OCI-LY7 (cell line): Measurements from ENCODE around the gene GALNT15. TPM values are rescaled to one million over a fixed set of nuclear protein-coding genes. Genes with fewer than 3 reads are reported as not detected.

ENCODE experiments used
- BruUV-seq: library from RNA; stranded (reverse); fragments of 400-500 nt; replicated peaks from 2 replicates; lab custom pipeline; 2021; lab: Mats Ljungman, UMichigan
- CTCF ChIA-PET: fragments of 300-600 bp; sonication (Branson Sonifier 250); formaldehyde crosslinking; loops from one replicate; lab custom pipeline; 2022; ENCODE audit warnings: antibody characterized with exemption; ENCODE audit not compliant: unreplicated experiment; lab: Charles Lee
- POLR2A ChIA-PET: fragments of 300-600 bp; sonication (Branson Sonifier 250); formaldehyde crosslinking; loops from one replicate; lab custom pipeline; 2022; ENCODE audit warnings: antibody characterized with exemption; lab: Charles Lee
- DNase-seq: peaks from one replicate; pipeline ENCODE4 v3.0.0-alpha.2; 2015; ENCODE audit warnings: low spot score
- H2AFZ ChIP-seq: fragments of 200-600 bp; sonication (generic), shearing (Covaris generic); 2 replicates; pipeline ENCODE4 v1.6.1; 2014; ENCODE audit warnings: mild to moderate bottlenecking, antibody characterized with exemption, low read length, moderate library complexity
- H3K27ac ChIP-seq: fragments of 200-600 bp; sonication (generic); 2 replicates; pipeline ENCODE4 v1.5.1; 2014; ENCODE audit warnings: mixed run types, low read depth, mild to moderate bottlenecking, moderate library complexity, low read length, inconsistent platforms; ENCODE audit not compliant: poor library complexity, severe bottlenecking
- H3K36me3 ChIP-seq: fragments of 200-600 bp; sonication (generic); 2 replicates; pipeline ENCODE4 v1.6.1; 2014; ENCODE audit warnings: mild to moderate bottlenecking, antibody characterized with exemption, low read length, moderate library complexity, mixed read lengths; ENCODE audit not compliant: insufficient read depth
- H3K4me1 ChIP-seq: fragments of 200-600 bp; sonication (generic); 2 replicates; pipeline ENCODE4 v1.5.1; 2014; ENCODE audit warnings: mild to moderate bottlenecking, low read length; ENCODE audit not compliant: insufficient read depth, poor library complexity, severe bottlenecking
- H3K4me2 ChIP-seq: fragments of 200-600 bp; sonication (generic); 2 replicates; pipeline ENCODE4 v1.6.1; 2014; ENCODE audit warnings: mild to moderate bottlenecking, low read length
- H3K4me3 ChIP-seq: fragments of 200-600 bp; sonication (generic); 2 replicates; pipeline ENCODE4 v1.5.1; 2014; ENCODE audit warnings: mild to moderate bottlenecking, low read depth, low read length; ENCODE audit not compliant: poor library complexity, severe bottlenecking
- H3K79me2 ChIP-seq: fragments of 200-600 bp; sonication (generic); 2 replicates; pipeline ENCODE4 v1.6.1; 2016; ENCODE audit warnings: low read depth, mild to moderate bottlenecking, low read length, moderate library complexity, mixed read lengths; ENCODE audit not compliant: insufficient read depth
- H3K9me2 ChIP-seq: fragments of 200-600 bp; sonication (generic); 2 replicates; pipeline ENCODE4 v1.6.1; 2016; ENCODE audit warnings: mild to moderate bottlenecking, low read length, mixed read lengths; ENCODE audit not compliant: insufficient read depth
- H3K9me3 ChIP-seq: fragments of 200-600 bp; sonication (generic); 2 replicates; pipeline ENCODE4 v1.6.1; 2014; ENCODE audit warnings: mild to moderate bottlenecking, mixed run types, low read length, mixed read lengths
- H4K20me1 ChIP-seq: fragments of 200-600 bp; sonication (generic); 2 replicates; pipeline ENCODE4 v1.6.1; 2014; ENCODE audit warnings: mild to moderate bottlenecking, antibody characterized with exemption, low read length, moderate library complexity, mixed read lengths; ENCODE audit not compliant: insufficient read depth
- EZH2phosphoT487 ChIP-seq: fragments of 200-600 bp; sonication (generic); IDR thresholded peaks from 2 replicates; pipeline ENCODE4 v1.6.1; 2018; ENCODE audit warnings: low read depth, borderline replicate concordance, mild to moderate bottlenecking, mixed run types, antibody characterized with exemption, low read length, moderate library complexity, mixed read lengths
- intact Hi-C: fragments of 100-400 bp; cut with micrococcal nuclease; formaldehyde crosslinking; loops from one replicate; pipeline ENCODE4 v1.10.0; 2022; ENCODE audit not compliant: unreplicated experiment
- total RNA-seq, 2 experiments: library from RNA; depleted of rRNA in 1 of 2; stranded (reverse); fragments of >200 nt in 1 of 2; shearing (Covaris generic) in 1 of 2; gene quantifications; 2 replicates each; pipeline ENCODE4 v1.2.3, GENCODE V29; 2014 to 2022
- TF ChIP-seq, protein P1 (sequence below): fragments of 200-600 bp; sonication (generic); conservative IDR thresholded peaks from 2 replicates; pipeline ENCODE4 v1.5.1; 2014; ENCODE audit warnings: mild to moderate bottlenecking, antibody characterized with exemption, low read length, moderate library complexity, mixed read lengths

Gene GALNT15
- total RNA-seq, 2 experiments from 2014 or later: 0.03 TPM; not detected in 1

DNA sequence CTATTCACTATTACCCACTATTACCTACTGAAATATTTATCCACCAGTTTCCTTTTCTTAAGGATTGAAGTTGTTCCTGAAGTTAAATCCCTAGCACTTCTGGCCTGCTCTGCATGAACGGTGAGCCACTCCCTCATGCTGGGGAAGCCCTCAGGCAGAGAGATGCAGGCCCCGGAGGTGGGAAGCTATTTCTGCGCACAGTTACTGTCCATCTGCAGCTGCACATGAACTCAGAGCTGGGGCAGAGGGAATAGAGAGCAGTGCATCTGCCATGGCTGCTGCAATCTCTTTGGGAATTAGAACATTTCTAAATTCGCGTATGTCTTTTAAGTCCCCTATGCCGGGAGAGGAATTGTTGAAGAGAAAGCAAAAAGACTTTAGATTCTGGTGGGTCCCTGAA lies 6.3 kb upstream of the GALNT15 start:
- BruUV-seq: no TSS peak
- POLR2A ChIA-PET: no interaction called here
- TF ChIP-seq EZH2phosphoT487: no peak
- TF ChIP-seq, protein P1, sequence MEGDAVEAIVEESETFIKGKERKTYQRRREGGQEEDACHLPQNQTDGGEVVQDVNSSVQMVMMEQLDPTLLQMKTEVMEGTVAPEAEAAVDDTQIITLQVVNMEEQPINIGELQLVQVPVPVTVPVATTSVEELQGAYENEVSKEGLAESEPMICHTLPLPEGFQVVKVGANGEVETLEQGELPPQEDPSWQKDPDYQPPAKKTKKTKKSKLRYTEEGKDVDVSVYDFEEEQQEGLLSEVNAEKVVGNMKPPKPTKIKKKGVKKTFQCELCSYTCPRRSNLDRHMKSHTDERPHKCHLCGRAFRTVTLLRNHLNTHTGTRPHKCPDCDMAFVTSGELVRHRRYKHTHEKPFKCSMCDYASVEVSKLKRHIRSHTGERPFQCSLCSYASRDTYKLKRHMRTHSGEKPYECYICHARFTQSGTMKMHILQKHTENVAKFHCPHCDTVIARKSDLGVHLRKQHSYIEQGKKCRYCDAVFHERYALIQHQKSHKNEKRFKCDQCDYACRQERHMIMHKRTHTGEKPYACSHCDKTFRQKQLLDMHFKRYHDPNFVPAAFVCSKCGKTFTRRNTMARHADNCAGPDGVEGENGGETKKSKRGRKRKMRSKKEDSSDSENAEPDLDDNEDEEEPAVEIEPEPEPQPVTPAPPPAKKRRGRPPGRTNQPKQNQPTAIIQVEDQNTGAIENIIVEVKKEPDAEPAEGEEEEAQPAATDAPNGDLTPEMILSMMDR: no peak
- Histone ChIP-seq H3K4me1 (no peaks in the 10 kb centered on the region), H3K79me2 (no peaks in the 10 kb centered on the region), H2AFZ (no peak overlapping the region), H4K20me1 (no peaks in the 10 kb centered on the region), H3K4me2 (no peak overlapping the region), H3K9me3 (no peaks in the 10 kb centered on the region), H3K27ac (no peak overlapping the region), H3K36me3 (no peaks in the 10 kb centered on the region), H3K4me3 (no peak overlapping the region), H3K9me2 (no peaks in the 10 kb centered on the region)
- intact Hi-C loops: no loop called here
- DNase-seq: no peak
- CTCF ChIA-PET: no interaction called here

DNA sequence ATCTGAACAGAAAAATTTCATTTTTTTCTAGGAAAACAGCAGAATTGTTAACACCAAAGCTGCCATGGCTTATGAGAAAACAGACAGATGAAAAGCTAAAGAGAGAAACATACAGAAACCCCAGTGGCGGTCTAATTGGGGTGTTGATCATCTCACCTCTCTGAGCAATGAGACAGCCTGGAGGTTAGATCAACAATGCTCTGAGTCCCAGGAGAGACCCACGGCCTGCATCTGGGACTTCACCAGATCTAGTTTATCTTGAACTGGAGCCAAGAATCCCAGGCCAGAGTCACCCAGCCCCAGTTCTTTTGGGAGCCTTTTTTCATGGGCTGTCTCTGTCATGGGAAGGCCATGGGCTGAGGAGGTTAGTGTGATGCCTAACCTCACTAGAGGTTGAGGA lies 3.5 kb upstream of the GALNT15 start:
- H3K36me3 ChIP-seq: no peaks in the 10 kb centered on the region

DNA sequence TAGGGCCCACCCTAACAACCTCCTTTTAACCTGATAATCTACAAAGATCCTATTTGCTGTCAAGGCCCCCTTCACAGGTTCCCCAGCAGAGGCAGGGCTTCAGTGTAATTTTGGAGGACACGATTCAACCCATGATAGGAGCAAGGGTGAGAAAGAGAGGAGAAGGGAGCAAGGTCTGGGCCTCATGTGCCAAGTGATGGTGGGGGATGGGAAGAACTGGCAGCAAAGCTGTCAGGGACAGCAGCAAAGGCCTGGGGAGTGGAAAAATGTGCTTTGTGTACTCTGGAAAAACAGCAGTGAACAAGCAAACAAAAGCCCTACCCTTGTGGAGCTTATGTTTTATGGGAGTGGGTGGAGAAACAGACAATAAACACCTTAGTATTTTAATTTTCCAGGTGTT lies 2.7 kb upstream of the GALNT15 start:
- no peaks in the 10 kb centered on the region for H3K9me2 ChIP-seq
- no TSS peak for BruUV-seq
- H3K4me2 ChIP-seq: no peak overlapping the region
- CTCF ChIA-PET: no interaction called here
- H3K9me3 ChIP-seq: no peaks in the 10 kb centered on the region
- no peaks in the 10 kb centered on the region for H3K36me3 ChIP-seq
- TF ChIP-seq EZH2phosphoT487: no peak
- TF ChIP-seq, protein P1: no peak
- no peak overlapping the region for H3K27ac ChIP-seq
- no peak overlapping the region for H3K4me3 ChIP-seq
- no peaks in the 10 kb centered on the region for H3K79me2 ChIP-seq
- DNase-seq: no peak
- intact Hi-C loops: no loop called here
- no peaks in the 10 kb centered on the region for H4K20me1 ChIP-seq
- POLR2A ChIA-PET: interaction anchor here (0.6 kb wide), 1 partner anchor 448 kb away, joined by 3 read pairs; no protein-coding TSS in a partner anchor
- no peaks in the 10 kb centered on the region for H3K4me1 ChIP-seq
- no peak overlapping the region for H2AFZ ChIP-seq

More for the DNA sequence above, 3.5 kb upstream of the GALNT15 start:
- no peak for DNase-seq
- no peak overlapping the region for H3K4me3 ChIP-seq
- H3K9me2 ChIP-seq: no peaks in the 10 kb centered on the region
- H2AFZ ChIP-seq: no peak overlapping the region
- TF ChIP-seq, protein P1: no peak
- TF ChIP-seq EZH2phosphoT487: no peak
- BruUV-seq: no TSS peak
- CTCF ChIA-PET: no interaction called here
- H3K27ac ChIP-seq: no peak overlapping the region
- H4K20me1 ChIP-seq: no peaks in the 10 kb centered on the region
- intact Hi-C loops: no loop called here
- no peak overlapping the region for H3K4me2 ChIP-seq
- POLR2A ChIA-PET: interaction anchor here (0.6 kb wide), 1 partner anchor 454 kb away, joined by 3 read pairs; no protein-coding TSS in a partner anchor
- H3K79me2 ChIP-seq: no peaks in the 10 kb centered on the region
- H3K9me3 ChIP-seq: no peaks in the 10 kb centered on the region
- H3K4me1 ChIP-seq: no peaks in the 10 kb centered on the region
